H9 (cell line): ENCODE results near the gene USPL1. TPM values are rescaled to one million over a fixed set of nuclear protein-coding genes. Genes with fewer than 3 reads are reported as not detected.

Experiments used
- DNase-seq: peaks from one replicate; pipeline ENCODE4 v3.0.0-alpha.2; 2017
- H2AFZ ChIP-seq: one replicate; pipeline ENCODE4 v1.6.1; 2013; ENCODE audit warnings: mild to moderate bottlenecking, low read length, control low read depth, moderate library complexity
- H2AK5ac ChIP-seq: 2 replicates; pipeline ENCODE4 v1.6.1; 2013; ENCODE audit warnings: low read length, control low read depth, mixed read lengths; ENCODE audit not compliant: insufficient read length
- H2BK120ac ChIP-seq: one replicate; pipeline ENCODE4 v1.6.1; 2013; ENCODE audit warnings: low read depth, mild to moderate bottlenecking, low read length, control low read depth, inconsistent platforms; ENCODE audit not compliant: poor library complexity, severe bottlenecking
- H2BK12ac ChIP-seq: 2 replicates; pipeline ENCODE4 v1.6.1; 2013; ENCODE audit warnings: low read length, control low read depth, mixed read lengths, low read depth; ENCODE audit not compliant: insufficient read length
- H2BK15ac ChIP-seq: 2 replicates; pipeline ENCODE4 v1.6.1; 2013; ENCODE audit warnings: low read depth, low read length, control low read depth
- H2BK20ac ChIP-seq: one replicate; pipeline ENCODE4 v1.6.1; 2013; ENCODE audit warnings: low read depth, mild to moderate bottlenecking, low read length, control low read depth, inconsistent platforms; ENCODE audit not compliant: poor library complexity, severe bottlenecking
- H2BK5ac ChIP-seq: 2 replicates; pipeline ENCODE4 v1.6.1; 2013; ENCODE audit warnings: low read length, control low read depth, mixed read lengths; ENCODE audit not compliant: insufficient read length
- H3K14ac ChIP-seq: 2 replicates; pipeline ENCODE4 v1.6.1; 2013; ENCODE audit warnings: low read length, control low read depth; ENCODE audit not compliant: insufficient read depth
- H3K18ac ChIP-seq: 2 replicates; pipeline ENCODE4 v1.6.1; 2013; ENCODE audit warnings: low read depth, mild to moderate bottlenecking, mixed read lengths, low read length, control low read depth; ENCODE audit not compliant: insufficient read length
- H3K23ac ChIP-seq: 2 replicates; pipeline ENCODE4 v1.6.1; 2013; ENCODE audit warnings: low read length, control low read depth, mixed read lengths, low read depth; ENCODE audit not compliant: insufficient read length
- H3K23me2 ChIP-seq: 2 replicates; pipeline ENCODE4 v1.6.1; 2013; ENCODE audit warnings: low read depth, mild to moderate bottlenecking, mixed read lengths, low read length, control low read depth; ENCODE audit not compliant: insufficient read length, poor library complexity, severe bottlenecking
- H3K27ac ChIP-seq: 2 replicates; pipeline ENCODE4 v1.5.1; 2013; ENCODE audit warnings: low read length, control low read depth, mixed read lengths, low read depth; ENCODE audit not compliant: insufficient read length
- H3K27me3 ChIP-seq: 2 replicates; pipeline ENCODE4 v1.6.1; 2013; ENCODE audit warnings: low read length, control low read depth, inconsistent platforms; ENCODE audit not compliant: insufficient read depth
- H3K4ac ChIP-seq: 2 replicates; pipeline ENCODE4 v1.6.1; 2013; ENCODE audit warnings: low read depth, mild to moderate bottlenecking, control low read depth, inconsistent platforms, low read length, moderate library complexity
- H3K4me1 ChIP-seq: 2 replicates; pipeline ENCODE4 v1.6.1; 2013; ENCODE audit warnings: low read length, control low read depth, inconsistent platforms; ENCODE audit not compliant: insufficient read depth
- H3K4me2 ChIP-seq: 2 replicates; pipeline ENCODE4 v1.6.1; 2013; ENCODE audit warnings: low read length, control low read depth, mixed read lengths; ENCODE audit not compliant: insufficient read length, insufficient read depth
- H3K56ac ChIP-seq: 2 replicates; pipeline ENCODE4 v1.6.1; 2013; ENCODE audit warnings: low read depth, mild to moderate bottlenecking, mixed read lengths, low read length, control low read depth; ENCODE audit not compliant: insufficient read length
- H3K79me1 ChIP-seq: 2 replicates; pipeline ENCODE4 v1.6.1; 2013; ENCODE audit warnings: low read depth, mild to moderate bottlenecking, moderate library complexity, low read length, control low read depth, inconsistent platforms; ENCODE audit not compliant: insufficient read depth, poor library complexity, severe bottlenecking
- H3K79me2 ChIP-seq: 2 replicates; pipeline ENCODE4 v1.6.1; 2013; ENCODE audit warnings: low read length, control low read depth, inconsistent platforms; ENCODE audit not compliant: insufficient read depth
- H3K9ac ChIP-seq: 2 replicates; pipeline ENCODE4 v1.6.1; 2013; ENCODE audit warnings: low read length, control low read depth, mixed read lengths; ENCODE audit not compliant: insufficient read length; ENCODE audit errors: extremely low read depth
- H3K9me3 ChIP-seq: one replicate; pipeline ENCODE4 v1.6.1; 2013; ENCODE audit warnings: low read depth, low read length, inconsistent platforms; ENCODE audit not compliant: control insufficient read depth
- H3T11ph ChIP-seq: one replicate; pipeline ENCODE4 v1.6.1; 2013; ENCODE audit warnings: mild to moderate bottlenecking, low read length, control low read depth, inconsistent platforms
- H4K20me1 ChIP-seq: one replicate; pipeline ENCODE4 v1.6.1; 2013; ENCODE audit not compliant: control insufficient read depth, insufficient read length, insufficient read depth
- H4K5ac ChIP-seq: 2 replicates; pipeline ENCODE4 v1.6.1; 2013; ENCODE audit warnings: low read depth, mild to moderate bottlenecking, mixed read lengths, low read length, control low read depth; ENCODE audit not compliant: insufficient read length
- H4K8ac ChIP-seq: replicated peaks from 2 replicates; pipeline ENCODE4 v1.6.1; 2013; ENCODE audit warnings: low read length, control low read depth, mixed read lengths, low read depth; ENCODE audit not compliant: insufficient read length
- H4K91ac ChIP-seq: 2 replicates; pipeline ENCODE4 v1.6.1; 2013; ENCODE audit warnings: low read depth, mild to moderate bottlenecking, moderate library complexity, mixed read lengths, low read length, control low read depth; ENCODE audit not compliant: insufficient read length
- H3K27ac Mint-ChIP-seq, 3 experiments: 2 replicates in 2 of 3; 3 replicates in 1 of 3; pipeline ENCODE4 v1.8.0; 2020 to 2021; ENCODE audit warnings: mixed read lengths in 3 of 3, mild to moderate bottlenecking in 1 of 3, moderate library complexity in 1 of 3
- H3K27me3 Mint-ChIP-seq: 2 replicates; pipeline ENCODE4 v1.8.0; 2021; ENCODE audit warnings: low read depth, mild to moderate bottlenecking, moderate library complexity, mixed read lengths
- H3K36me3 Mint-ChIP-seq, 3 experiments: 2 replicates in 2 of 3; 3 replicates in 1 of 3; pipeline ENCODE4 v1.8.0; 2020 to 2021; ENCODE audit warnings: low read depth in 3 of 3, mixed read lengths in 3 of 3; ENCODE audit not compliant: insufficient read depth in 1 of 3
- H3K4me1 Mint-ChIP-seq, 2 experiments: 2 replicates each; pipeline ENCODE4 v1.8.0; 2020; ENCODE audit warnings: mixed read lengths in 2 of 2
- H3K4me3 Mint-ChIP-seq, 2 experiments: 2 replicates in 1 of 2; 3 replicates in 1 of 2; pipeline ENCODE4 v1.8.0; 2020 to 2021; ENCODE audit warnings: mild to moderate bottlenecking in 2 of 2, mixed read lengths in 2 of 2, moderate library complexity in 1 of 2
- H3K9me3 Mint-ChIP-seq, 2 experiments: 2 replicates in 1 of 2; 3 replicates in 1 of 2; pipeline ENCODE4 v1.8.0; 2020; ENCODE audit warnings: mild to moderate bottlenecking in 2 of 2, mixed read lengths in 2 of 2, moderate library complexity in 1 of 2
- WGBS: extraction: QIAGEN DNeasy Blood & Tissue Kit; methylation state at CpG from one replicate; pipeline ENCODE4 v1.1.7; 2013; ENCODE audit warnings: missing lambda C conversion rate, low lambda C conversion rate, mixed read lengths; ENCODE audit not compliant: insufficient read length; ENCODE audit errors: extremely low coverage; 5-methylcytosine and 5-hydroxymethylcytosine counted together
- total RNA-seq: library from RNA; stranded (reverse); gene quantifications from 2 replicates; pipeline ENCODE4 v1.2.1, GENCODE V29; 2021
- TF ChIP-seq, protein P1 (sequence below): fragments of 200-600 bp; sonication (generic); conservative IDR thresholded peaks from 3 replicates; pipeline ENCODE4 v1.8.0; 2021; ENCODE audit warnings: antibody characterized with exemption, mild to moderate bottlenecking

The USPL1 gene
- total RNA-seq, 1 experiment from 2014 or later, result 17.6 TPM

DNA sequence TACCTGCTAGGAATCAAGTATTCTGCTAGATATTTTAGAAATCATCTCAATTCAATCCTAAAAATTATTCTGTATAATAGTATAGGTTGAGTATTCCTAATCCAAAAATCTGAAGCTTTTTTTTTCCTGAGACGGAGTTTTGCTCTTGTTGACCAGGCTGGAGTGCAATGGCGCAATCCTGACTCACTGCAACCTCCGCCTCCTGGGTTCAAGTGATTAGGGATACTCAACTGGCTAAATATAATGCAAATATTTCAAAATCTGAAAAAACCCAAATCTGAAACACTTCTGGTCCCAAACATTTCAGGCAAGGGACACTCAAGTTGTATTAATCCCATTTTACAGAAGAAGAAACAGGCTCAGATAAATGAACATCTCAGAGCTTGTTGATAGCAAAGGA lies 17.2 kb upstream of the USPL1 start:
- Histone ChIP-seq H3K4ac (no peak overlapping the region), H4K5ac (no peak overlapping the region), H3T11ph (no peak overlapping the region), H3K9ac (no peak overlapping the region), H3K23me2 (no peaks in the 10 kb centered on the region), H2BK120ac (no peak overlapping the region), H2BK12ac (no peak overlapping the region), H4K20me1 (no peaks in the 10 kb centered on the region), H3K18ac (no peak overlapping the region), H2BK15ac (no peak overlapping the region), H3K27ac (no peak overlapping the region), H3K79me2 (no peaks in the 10 kb centered on the region), H4K8ac (no peak overlapping the region), H3K79me1 (no peaks in the 10 kb centered on the region), H4K91ac (no peak overlapping the region), H3K4me2 (no peak overlapping the region), H3K56ac (no peak overlapping the region), H2BK5ac (no peak overlapping the region), H3K23ac (no peak overlapping the region), H2BK20ac (no peak overlapping the region), H3K14ac (no peak overlapping the region), H3K9me3 (no peaks in the 10 kb centered on the region), H2AFZ (no peak overlapping the region), H2AK5ac (no peak overlapping the region), H3K4me1 (no peaks in the 10 kb centered on the region), H3K27me3 (no peaks in the 10 kb centered on the region)
- no peak overlapping the region for H3K4me3 Mint-ChIP-seq
- no CpG with 5 or more reads among the region's 3 CpGs for WGBS
- no peaks in the 10 kb centered on the region for H3K36me3 Mint-ChIP-seq
- TF ChIP-seq, protein P1, sequence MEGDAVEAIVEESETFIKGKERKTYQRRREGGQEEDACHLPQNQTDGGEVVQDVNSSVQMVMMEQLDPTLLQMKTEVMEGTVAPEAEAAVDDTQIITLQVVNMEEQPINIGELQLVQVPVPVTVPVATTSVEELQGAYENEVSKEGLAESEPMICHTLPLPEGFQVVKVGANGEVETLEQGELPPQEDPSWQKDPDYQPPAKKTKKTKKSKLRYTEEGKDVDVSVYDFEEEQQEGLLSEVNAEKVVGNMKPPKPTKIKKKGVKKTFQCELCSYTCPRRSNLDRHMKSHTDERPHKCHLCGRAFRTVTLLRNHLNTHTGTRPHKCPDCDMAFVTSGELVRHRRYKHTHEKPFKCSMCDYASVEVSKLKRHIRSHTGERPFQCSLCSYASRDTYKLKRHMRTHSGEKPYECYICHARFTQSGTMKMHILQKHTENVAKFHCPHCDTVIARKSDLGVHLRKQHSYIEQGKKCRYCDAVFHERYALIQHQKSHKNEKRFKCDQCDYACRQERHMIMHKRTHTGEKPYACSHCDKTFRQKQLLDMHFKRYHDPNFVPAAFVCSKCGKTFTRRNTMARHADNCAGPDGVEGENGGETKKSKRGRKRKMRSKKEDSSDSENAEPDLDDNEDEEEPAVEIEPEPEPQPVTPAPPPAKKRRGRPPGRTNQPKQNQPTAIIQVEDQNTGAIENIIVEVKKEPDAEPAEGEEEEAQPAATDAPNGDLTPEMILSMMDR, result no peak
- H3K4me1 Mint-ChIP-seq, result peaks cover 2 to 6% of the 10 kb centered on the region in 2 experiments; a peak in 3 of 4 replicates
- no peak overlapping the region for H3K27ac Mint-ChIP-seq
- no peak for DNase-seq
- H3K9me3 Mint-ChIP-seq, result no peaks in the 10 kb centered on the region
- no peaks in the 10 kb centered on the region for H3K27me3 Mint-ChIP-seq
